BLaER1 treated with 17β-estradiol and CSF1 and Interleukin-3, amounts not matched to agents 10 nM and 100 nM (cell line): Measurements from ENCODE around the gene MYEOV.

Experiments used
- H3K27ac ChIP-seq, 11 experiments: shearing (Covaris generic); formaldehyde crosslinking; 2 replicates each; pipeline ENCODE4 v1.8.1; 2022
- H3K27me3 ChIP-seq, 11 experiments: shearing (Covaris generic); formaldehyde crosslinking; 2 replicates each; pipeline ENCODE4 v1.8.1; 2022
- H3K36me3 ChIP-seq, 11 experiments: shearing (Covaris generic); formaldehyde crosslinking; 2 replicates each; pipeline ENCODE4 v1.8.1; 2022
- H3K4me1 ChIP-seq, 10 experiments: shearing (Covaris generic); formaldehyde crosslinking; 2 replicates each; pipeline ENCODE4 v1.8.1; 2022
- H3K4me2 ChIP-seq, 11 experiments: shearing (Covaris generic); formaldehyde crosslinking; 2 replicates each; pipeline ENCODE4 v1.8.1; 2022
- H3K4me3 ChIP-seq, 10 experiments: shearing (Covaris generic); formaldehyde crosslinking; 2 replicates each; pipeline ENCODE4 v1.8.1; 2022
- H3K9ac ChIP-seq, 11 experiments: shearing (Covaris generic); formaldehyde crosslinking; 2 replicates each; pipeline ENCODE4 v1.8.1; 2022
- H3K9me3 ChIP-seq, 11 experiments: shearing (Covaris generic); formaldehyde crosslinking; replicated peaks in 1 of 11; 2 replicates each; pipeline ENCODE4 v1.8.1; 2022
- H4K20me1 ChIP-seq, 11 experiments: shearing (Covaris generic); formaldehyde crosslinking; 2 replicates each; pipeline ENCODE4 v1.8.1; 2022
- Cebpa-rat ChIP-seq, 11 experiments: shearing (Covaris generic); IDR thresholded peaks; 2 replicates each; pipeline ENCODE4 v1.8.1; 2022

The MYEOV gene

DNA sequence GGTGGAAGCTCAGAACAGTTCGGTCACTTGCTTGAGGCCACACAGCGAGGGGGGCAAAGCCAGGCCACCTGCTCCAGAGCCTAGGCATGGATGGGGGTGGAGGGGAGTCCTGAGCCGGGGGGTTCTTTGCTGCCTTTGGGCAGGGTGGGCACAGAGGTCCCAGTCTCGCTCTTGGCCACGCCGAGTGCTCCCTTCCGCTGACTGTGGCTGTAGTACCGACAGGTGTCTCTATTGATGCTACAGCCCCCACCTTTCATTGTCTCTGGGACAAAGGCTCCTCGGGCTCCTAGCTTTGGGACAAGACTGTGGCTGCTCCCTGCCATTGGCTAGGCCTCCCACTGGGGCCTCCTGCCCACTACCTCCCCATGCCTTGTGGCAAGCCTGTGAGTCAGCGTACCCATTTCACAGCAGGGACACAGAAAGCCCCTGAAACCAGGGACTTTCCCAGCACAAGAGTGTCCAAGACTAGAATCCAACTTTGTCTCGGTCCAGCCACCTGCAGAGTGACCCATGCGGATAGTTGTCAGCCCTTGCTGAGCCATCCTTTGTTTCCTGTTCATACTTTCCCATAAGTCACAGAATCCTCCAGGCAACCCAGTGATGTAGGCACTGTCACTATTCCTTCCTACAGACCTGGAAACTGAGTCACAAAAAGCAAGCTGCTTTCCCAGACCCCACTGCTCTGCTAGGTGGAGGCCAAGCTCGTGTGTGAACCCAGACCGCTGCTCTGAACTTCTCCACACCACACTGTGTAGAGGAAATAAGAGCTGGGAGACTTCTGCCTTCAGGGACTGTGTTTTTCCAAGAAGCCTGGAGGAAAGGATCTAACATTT is 17.2 kb downstream of the MYEOV start:
- Histone ChIP-seq H3K4me3 (peak overlapping the region in 1 of 10 experiments; percentile 50; a peak in 1 of 20 replicates), H3K36me3 (no peaks in the 10 kb centered on the region), H3K9me3 (peaks cover 0 to 4% (median 0%) of the 10 kb centered on the region in 11 experiments; a peak in 4 of 22 replicates), H3K4me2 (peak overlapping the region; percentile 76 to 93 (median 86)), H4K20me1 (no peaks in the 10 kb centered on the region), H3K4me1 (peaks cover 45 to 69% (median 65%) of the 10 kb centered on the region in 10 experiments), H3K27ac (peak overlapping the region in 10 of 11 experiments; percentile 15 to 94 (median 88); a peak in 19 of 22 replicates), H3K27me3 (peaks cover 0 to 32% (median 6%) of the 10 kb centered on the region in 11 experiments; a peak in 11 of 22 replicates), H3K9ac (peak overlapping the region in 9 of 11 experiments; percentile 60 to 81 (median 77); a peak in 19 of 22 replicates)
- no peak for TF ChIP-seq Cebpa-rat (IDR thresholded peaks at IDR 0.05)

DNA sequence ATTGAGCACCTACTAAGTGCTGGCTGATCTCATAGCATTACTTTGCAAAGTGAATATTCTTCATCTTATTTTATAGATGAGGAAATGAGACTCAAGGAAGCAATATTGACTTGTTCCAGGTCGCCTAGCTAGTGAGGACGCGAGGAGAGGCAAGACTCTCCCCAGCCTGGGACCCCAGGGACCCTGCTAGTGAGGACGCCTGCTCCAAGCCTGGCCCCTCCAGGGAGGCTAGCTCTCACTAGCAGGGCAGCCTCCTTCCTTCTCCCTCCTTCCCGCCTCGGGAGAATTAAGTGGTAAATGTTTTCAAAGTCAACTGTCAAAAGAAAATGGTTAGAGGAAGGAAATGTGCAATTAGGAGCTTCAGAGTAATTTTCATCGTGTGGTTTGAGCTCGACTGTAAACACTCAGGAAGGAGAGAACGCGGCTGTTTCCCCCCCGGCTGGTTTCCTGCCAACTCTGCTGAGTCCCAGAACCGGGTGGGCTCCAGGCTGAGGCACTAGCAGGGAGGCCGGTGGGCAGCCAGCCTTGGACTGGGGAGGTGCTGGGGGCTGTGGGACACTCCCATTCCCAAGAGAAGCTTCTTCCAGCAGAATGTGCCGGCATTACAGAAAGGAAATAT is 17.9 kb downstream of the MYEOV start:
- H3K4me2 ChIP-seq: peak overlapping the region; percentile 76 to 93 (median 86)
- H3K9ac ChIP-seq: peak overlapping the region in 10 of 11 experiments; percentile 23 to 81 (median 75); a peak in 19 of 22 replicates
- peak in 7 of 11 experiments; percentile 57 to 90 (median 81); a peak in 13 of 22 replicates for TF ChIP-seq Cebpa-rat (IDR thresholded peaks at IDR 0.05)
- H4K20me1 ChIP-seq: no peaks in the 10 kb centered on the region
- H3K36me3 ChIP-seq: no peaks in the 10 kb centered on the region
- peaks cover 0 to 5% (median 0%) of the 10 kb centered on the region in 11 experiments; a peak in 8 of 22 replicates for H3K9me3 ChIP-seq
- H3K4me1 ChIP-seq: peaks cover 47 to 73% (median 69%) of the 10 kb centered on the region in 10 experiments
- H3K27ac ChIP-seq: peak overlapping the region in 10 of 11 experiments; percentile 15 to 94 (median 88); a peak in 19 of 22 replicates
- peaks cover 0 to 32% (median 6%) of the 10 kb centered on the region in 11 experiments; a peak in 11 of 22 replicates for H3K27me3 ChIP-seq
- H3K4me3 ChIP-seq: peak overlapping the region in 5 of 10 experiments; percentile 3 to 50 (median 17); a peak in 6 of 20 replicates

GRCh38 chr11:69312453-69313404 is 18.8 kb downstream of the MYEOV start:
- Histone ChIP-seq H3K4me2 (peak overlapping the region; percentile 76 to 93 (median 86)), H4K20me1 (no peaks in the 10 kb centered on the region), H3K9me3 (peaks cover 0 to 11% (median 0%) of the 10 kb centered on the region in 11 experiments; a peak in 9 of 22 replicates), H3K4me3 (peak overlapping the region in 6 of 10 experiments; percentile 1 to 50 (median 15); a peak in 7 of 20 replicates), H3K27me3 (peaks cover 0 to 31% (median 6%) of the 10 kb centered on the region in 11 experiments; a peak in 11 of 22 replicates), H3K4me1 (peaks cover 56 to 76% (median 70%) of the 10 kb centered on the region in 10 experiments), H3K36me3 (no peaks in the 10 kb centered on the region), H3K9ac (peak overlapping the region in 9 of 11 experiments; percentile 60 to 81 (median 77); a peak in 18 of 22 replicates), H3K27ac (peak overlapping the region in 10 of 11 experiments; percentile 15 to 94 (median 88); a peak in 19 of 22 replicates)
- no peak for TF ChIP-seq Cebpa-rat (IDR thresholded peaks at IDR 0.05)

- Histone ChIP-seq H3K4me1 (peaks cover 46 to 73% (median 66%) of the 10 kb centered on the region in 10 experiments), H3K4me2 (no peak overlapping the region), H4K20me1 (no peaks in the 10 kb centered on the region), H3K4me3 (no peak overlapping the region), H3K36me3 (no peaks in the 10 kb centered on the region), H3K9ac (no peak overlapping the region), H3K27ac (no peak overlapping the region), H3K9me3 (peaks cover 0 to 22% (median 6%) of the 10 kb centered on the region in 11 experiments; a peak in 12 of 22 replicates), H3K27me3 (peaks cover 0 to 19% (median 6%) of the 10 kb centered on the region in 11 experiments; a peak in 11 of 22 replicates)
- no peak for TF ChIP-seq Cebpa-rat (IDR thresholded peaks at IDR 0.05)
Measured at GRCh38 chr11:69313992-69314391, 20.0 kb downstream of the MYEOV start.

DNA sequence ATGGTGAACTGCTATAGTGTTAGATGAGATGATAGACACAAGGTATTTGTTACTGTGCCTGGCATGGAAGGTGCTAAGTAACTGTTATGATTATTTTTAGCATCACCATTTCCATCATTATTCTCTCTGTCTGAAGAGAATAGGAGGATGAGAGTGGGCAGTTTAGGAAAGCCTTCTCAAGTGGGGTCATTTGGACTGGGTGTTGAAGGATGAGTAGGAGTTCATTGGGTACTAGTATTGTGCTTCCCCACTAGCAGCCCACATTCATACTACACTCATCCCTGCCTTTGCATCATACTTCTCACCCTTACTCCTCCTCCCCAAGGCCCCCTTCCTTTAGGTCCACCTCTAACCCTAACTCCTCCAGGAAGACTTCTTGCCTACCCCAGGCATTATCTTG is 20.6 kb downstream of the MYEOV start:
- H3K9ac ChIP-seq: no peak overlapping the region
- peak overlapping the region in 3 of 11 experiments; percentile 2 to 29 (median 17); a peak in 5 of 22 replicates for H3K27ac ChIP-seq
- no peak overlapping the region for H3K4me3 ChIP-seq
- H3K4me1 ChIP-seq: peaks cover 40 to 67% (median 60%) of the 10 kb centered on the region in 10 experiments
- H3K36me3 ChIP-seq: no peaks in the 10 kb centered on the region
- 0 out of 22 replicates have a peak overlapping the region, but pooled peaks of 1 of the 11 experiments have one; percentile 9 for H3K4me2 ChIP-seq
- peaks cover 0 to 14% (median 5%) of the 10 kb centered on the region in 11 experiments; a peak in 11 of 22 replicates for H3K27me3 ChIP-seq
- no peak for TF ChIP-seq Cebpa-rat (IDR thresholded peaks at IDR 0.05)
- H3K9me3 ChIP-seq: peaks cover 0 to 27% (median 8%) of the 10 kb centered on the region in 11 experiments; a peak in 12 of 22 replicates
- no peaks in the 10 kb centered on the region for H4K20me1 ChIP-seq

DNA sequence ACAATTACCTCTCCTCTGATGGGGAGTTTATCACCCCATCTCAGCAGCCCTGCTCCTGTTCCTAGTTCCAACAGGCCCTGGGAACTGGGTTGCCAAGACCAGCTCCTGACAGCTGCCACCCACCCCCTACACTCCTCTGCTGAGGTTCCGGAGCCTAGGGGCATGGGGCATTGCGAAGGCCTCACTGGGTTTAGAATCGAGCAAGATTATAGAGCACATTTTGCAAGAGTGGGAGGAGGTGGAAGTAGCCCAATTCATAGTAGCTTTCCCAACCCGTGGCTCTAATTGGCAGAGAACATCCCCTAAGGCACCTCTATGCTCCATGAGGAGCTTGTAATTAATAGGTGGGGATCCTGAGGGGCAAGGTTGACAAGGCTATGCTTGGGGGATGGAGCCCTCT is 23.0 kb downstream of the MYEOV start:
- no peaks in the 10 kb centered on the region for H3K27me3 ChIP-seq

DNA sequence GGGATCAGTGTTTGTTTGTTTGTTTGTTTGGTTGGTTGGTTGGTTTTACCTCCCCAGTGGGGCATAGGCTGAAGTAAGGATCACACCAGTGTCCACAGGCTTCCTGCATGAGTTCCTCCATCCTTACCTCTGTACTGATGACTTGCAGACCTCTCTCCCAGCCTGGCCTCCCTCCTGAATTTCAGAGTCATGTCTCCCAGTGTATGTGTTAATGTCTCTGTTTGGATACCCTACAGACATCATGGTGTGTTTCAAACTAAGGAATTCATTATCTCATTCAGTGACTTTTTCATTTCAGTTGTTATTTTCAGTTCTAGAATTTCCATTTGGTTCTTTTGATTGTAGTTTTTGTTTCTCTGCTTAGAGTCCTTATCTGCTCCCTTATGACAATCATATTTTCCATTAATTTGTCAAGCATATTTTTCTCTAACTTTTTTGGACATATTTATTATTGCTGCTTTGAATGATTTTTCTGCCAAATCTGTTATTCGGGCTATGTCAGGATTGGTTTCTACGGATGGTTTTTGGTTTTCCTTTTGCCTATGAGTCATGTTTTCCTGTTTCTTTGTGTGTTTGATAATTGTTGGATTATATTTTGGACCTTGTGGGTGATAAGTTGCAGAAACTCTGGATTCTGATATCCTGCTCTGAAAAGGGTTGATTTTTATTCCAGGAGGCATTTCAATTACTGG is 23.6 kb downstream of the MYEOV start:
- Histone ChIP-seq H3K9me3 (peaks cover 0 to 31% (median 8%) of the 10 kb centered on the region in 11 experiments; a peak in 12 of 22 replicates), H4K20me1 (no peaks in the 10 kb centered on the region), H3K4me1 (peaks cover 11 to 37% (median 31%) of the 10 kb centered on the region in 10 experiments), H3K36me3 (no peaks in the 10 kb centered on the region), H3K27me3 (no peaks in the 10 kb centered on the region), H3K9ac (peak overlapping the region in 1 of 11 experiments; percentile 28; a peak in 1 of 22 replicates), H3K4me2 (peak overlapping the region; percentile 14 to 78 (median 50); a peak in 19 of 22 replicates), H3K27ac (peak overlapping the region in 4 of 11 experiments; percentile 2 to 30 (median 20); a peak in 4 of 22 replicates), H3K4me3 (no peak overlapping the region)
- TF ChIP-seq Cebpa-rat (IDR thresholded peaks at IDR 0.05): no peak

More for the DNA sequence above, 23.0 kb downstream of the MYEOV start:
- Histone ChIP-seq H3K27ac (peak overlapping the region in 4 of 11 experiments; percentile 2 to 30 (median 20); a peak in 5 of 22 replicates), H3K4me1 (peaks cover 16 to 43% (median 37%) of the 10 kb centered on the region in 10 experiments), H3K9me3 (peaks cover 0 to 31% (median 8%) of the 10 kb centered on the region in 11 experiments; a peak in 12 of 22 replicates), H3K9ac (no peak overlapping the region), H3K4me2 (peak overlapping the region; percentile 11 to 78 (median 50); a peak in 19 of 22 replicates), H4K20me1 (no peaks in the 10 kb centered on the region), H3K36me3 (no peaks in the 10 kb centered on the region), H3K4me3 (no peak overlapping the region)
- no peak for TF ChIP-seq Cebpa-rat (IDR thresholded peaks at IDR 0.05)
